GM18517 (cell line): ENCODE data around the gene SORCS3.
"Not testable (repeated sequence)": the region's sequence is repeated elsewhere in the genome, so short reads cannot be mapped to it uniquely, and the experiment has no call there.

Experiments used
- ATAC-seq: cut with Tn5 transposase; IDR thresholded peaks from one replicate; pipeline ENCODE4 v1.9.1; 2021; ENCODE audit warnings: mild to moderate bottlenecking, moderate library complexity; ENCODE audit not compliant: unreplicated experiment

The SORCS3 gene

GRCh38 chr10:104689105-104689504, 48.0 kb downstream of the SORCS3 start:
- no peak for ATAC-seq

GRCh38 chr10:104689547-104689946, 48.5 kb downstream of the SORCS3 start:
- no peak for ATAC-seq

DNA sequence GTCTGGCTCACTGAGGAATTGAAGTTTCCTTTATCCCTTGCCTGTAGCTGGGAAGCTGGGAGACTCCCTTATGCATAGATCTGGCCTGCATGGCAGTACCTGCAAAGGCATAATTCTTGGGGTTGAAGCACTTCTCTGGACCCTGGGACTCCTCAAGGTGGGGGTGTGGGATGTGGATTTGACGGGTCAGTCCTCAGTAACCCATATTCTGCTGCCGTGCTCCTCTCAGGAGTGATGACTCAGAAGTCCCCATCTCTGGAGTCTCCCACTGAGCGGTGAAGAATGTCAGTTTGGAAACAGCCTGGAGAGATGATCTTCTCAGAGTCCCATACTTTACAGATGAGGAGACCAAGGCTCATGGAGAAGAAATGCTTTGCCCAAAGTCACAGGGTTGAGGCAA, 49.0 kb downstream of the SORCS3 start:
- no peak for ATAC-seq

DNA sequence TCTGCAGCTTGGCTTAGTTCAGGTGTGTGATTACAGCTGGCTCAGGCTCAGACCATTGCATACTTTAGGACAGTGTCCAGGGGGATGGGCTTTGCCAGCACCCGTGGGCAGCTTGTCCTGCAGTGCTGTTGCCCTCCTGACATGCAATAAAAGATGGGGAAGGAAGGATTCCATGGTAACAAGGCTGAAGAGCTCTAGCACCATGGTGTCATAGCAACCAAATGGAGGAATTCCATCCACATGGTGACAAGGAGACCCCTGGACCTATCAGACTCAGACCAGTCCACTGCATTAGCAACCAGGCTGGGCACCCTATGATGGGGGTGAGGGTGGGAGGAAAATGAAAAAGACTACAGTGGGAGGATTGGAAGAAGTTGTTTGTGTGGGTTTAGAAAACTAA, 49.9 kb downstream of the SORCS3 start:
- no peak for ATAC-seq

GRCh38 chr10:104694074-104694473, 53.0 kb downstream of the SORCS3 start:
- ATAC-seq = no peak

DNA sequence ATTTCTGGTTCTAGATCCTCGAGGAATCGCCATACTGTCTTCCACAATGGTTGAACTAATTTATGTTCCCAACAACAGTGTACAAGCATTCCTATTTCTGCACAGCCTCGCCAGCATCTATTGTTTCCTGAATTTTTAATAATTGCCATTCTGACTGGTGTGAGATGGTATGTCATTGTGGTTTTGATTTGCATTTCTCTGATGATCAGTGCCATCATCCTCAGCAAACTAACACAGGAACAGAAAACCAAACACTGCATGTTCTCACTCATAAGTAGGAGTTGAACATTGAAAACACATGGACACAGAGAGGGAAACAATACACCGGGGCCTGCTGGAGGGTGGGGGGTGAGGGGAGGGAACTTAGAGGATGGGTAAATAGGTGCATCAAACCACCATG, 62.2 kb downstream of the SORCS3 start:
- ATAC-seq = not testable (repeated sequence)

GRCh38 chr10:104706886-104707285, 65.8 kb downstream of the SORCS3 start:
- no peak for ATAC-seq

DNA sequence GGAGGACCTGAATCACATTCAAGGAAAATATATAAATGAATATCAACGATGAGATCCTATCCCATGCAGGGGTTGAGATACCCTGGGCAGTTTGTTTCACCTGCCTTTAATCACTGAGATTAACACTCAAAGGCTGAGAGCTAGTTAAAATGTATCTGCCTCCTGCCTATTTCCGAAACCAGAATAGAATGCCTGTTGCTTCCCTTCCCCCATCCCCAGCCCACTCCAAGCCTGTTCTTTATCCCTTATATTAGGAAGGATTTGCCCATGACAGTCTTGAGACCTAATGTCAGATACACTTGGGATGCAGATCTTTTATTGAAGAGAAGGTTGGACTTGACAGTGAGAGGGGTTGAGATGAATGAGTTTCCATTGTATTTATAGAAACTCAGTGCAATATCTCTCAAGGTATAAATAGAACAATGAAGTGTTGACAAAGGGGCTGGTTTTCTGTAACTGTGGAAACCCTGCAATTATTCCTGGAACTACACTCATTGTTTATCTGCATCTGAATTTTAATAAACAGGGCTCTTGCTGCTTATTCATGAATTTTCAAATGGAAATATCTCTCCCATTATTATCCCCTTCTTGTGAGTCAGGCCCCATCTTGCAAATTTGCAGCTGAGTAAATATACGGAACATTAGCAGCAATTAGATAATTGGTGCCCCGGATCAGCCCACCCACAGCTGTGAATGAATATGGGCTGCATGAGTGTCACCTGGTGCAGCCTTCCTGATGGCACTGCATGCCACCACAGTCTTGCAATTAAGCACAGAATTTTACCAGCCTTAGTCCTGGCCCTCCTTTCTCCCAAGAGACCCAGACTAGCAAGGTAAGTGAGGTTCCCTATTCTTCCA, 66.7 kb downstream of the SORCS3 start:
- ATAC-seq = no peak

GRCh38 chr10:104711302-104711721, 70.2 kb downstream of the SORCS3 start:
- no peak for ATAC-seq

DNA sequence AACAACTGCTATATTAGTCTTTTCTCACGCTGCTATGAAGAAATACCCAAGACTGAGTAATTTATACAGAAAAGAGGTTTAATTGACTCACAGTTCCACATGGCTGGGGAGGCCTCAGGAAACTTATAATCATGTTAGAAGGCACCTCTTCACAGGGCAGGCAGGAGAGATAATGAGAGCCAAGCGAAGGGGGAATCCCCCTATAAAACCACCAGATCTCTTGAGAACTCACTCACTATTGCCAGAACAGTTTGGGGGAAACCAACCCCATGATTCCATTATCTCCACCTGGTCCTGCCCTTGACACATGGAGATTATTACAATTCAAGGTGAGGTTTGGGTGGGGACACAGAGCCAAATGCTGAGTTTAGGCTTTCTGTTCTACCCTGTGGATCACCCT, 89.5 kb downstream of the SORCS3 start:
- not testable (repeated sequence) for ATAC-seq

- ATAC-seq = no peak
Measured at GRCh38 chr10:104731192-104731591, 90.1 kb downstream of the SORCS3 start.

DNA sequence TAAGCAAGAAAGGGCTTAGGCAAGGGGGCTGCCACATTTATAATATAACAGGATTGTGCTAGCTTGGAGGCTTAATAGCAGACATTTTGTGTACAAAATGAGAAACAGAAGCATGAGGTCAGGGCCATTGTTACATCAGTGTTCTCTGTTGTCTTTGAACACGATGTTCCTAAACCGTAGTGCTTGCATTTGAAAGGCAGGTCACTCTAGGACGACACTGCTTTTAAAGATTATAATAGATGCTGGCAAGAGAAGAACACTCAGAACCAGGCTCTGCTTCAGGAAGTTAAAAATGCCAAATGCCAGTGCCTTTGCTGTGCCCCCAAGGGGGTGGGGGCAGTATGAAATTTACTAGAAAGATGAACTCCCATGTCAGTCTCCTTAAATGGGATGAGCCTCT, 91.1 kb downstream of the SORCS3 start:
- ATAC-seq = no peak

- no peak for ATAC-seq
Measured at GRCh38 chr10:104734433-104734832, 93.3 kb downstream of the SORCS3 start.

- no peak for ATAC-seq
Measured at GRCh38 chr10:104735036-104735756, 94.1 kb downstream of the SORCS3 start.

GRCh38 chr10:104735757-104736391, 94.8 kb downstream of the SORCS3 start:
- no peak for ATAC-seq

GRCh38 chr10:104741127-104741526, 100.0 kb downstream of the SORCS3 start:
- no peak for ATAC-seq

- no peak for ATAC-seq
Measured at GRCh38 chr10:104744052-104744451, 103.0 kb downstream of the SORCS3 start.

- no peak for ATAC-seq
Measured at GRCh38 chr10:104750291-104750690, 109.2 kb downstream of the SORCS3 start.

DNA sequence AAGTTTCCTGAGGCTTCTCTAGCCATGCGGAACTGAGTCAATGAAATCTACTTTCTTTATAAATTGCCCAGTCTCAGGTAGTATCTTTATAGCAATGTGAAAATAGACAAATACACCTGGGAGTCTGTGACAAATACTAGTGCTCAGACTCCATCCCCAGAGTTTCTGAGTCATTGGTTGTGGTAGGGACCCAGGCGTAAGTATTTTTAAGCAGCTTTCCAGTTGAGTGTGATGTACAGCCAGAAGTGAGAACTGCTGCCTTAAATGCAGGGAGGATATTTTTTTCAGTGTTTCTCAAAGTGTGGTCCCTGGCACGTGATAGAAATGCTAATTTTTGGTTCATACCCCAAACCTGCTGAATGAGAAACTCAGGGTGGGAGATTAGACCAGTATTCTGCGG, 121.7 kb downstream of the SORCS3 start:
- no peak for ATAC-seq

DNA sequence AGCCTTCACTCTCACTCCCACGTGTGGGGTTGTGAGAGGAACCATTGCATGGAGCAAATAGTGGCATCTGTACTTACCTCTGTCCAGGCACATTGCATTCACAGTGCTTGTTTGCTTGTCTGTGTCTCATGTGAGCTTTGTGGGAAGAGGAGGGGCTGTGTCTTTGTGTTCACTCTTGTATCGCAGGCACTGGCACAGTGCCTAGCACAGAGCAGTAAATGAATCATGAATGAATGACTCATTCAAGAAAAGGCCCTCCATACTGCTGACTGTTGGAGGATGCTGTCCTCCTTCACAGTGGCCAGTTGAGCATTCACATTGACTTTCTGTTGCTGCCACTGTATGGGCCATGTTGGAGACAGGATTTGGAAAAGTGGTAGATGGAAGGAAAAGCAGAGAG, 125.3 kb downstream of the SORCS3 start:
- ATAC-seq = no peak

DNA sequence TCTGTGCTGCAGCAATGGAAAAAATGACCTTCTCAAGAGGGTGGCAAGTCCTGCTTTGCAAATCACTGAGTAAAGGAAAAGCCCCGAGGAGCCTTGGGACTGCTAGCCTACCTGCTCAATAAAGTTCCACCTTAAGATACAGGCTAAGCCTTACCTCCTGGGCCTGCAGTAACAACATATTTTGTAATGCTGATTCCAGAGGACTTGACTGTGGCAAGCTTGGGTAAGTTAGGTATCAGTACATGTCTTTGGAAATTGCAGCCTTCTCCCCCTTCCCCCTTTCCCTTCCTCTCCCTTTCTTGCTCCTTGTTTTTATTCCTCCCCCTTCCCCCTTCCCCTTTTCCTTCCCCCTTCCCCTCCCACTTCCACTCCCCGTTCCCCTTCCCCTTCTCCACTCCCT, 126.2 kb downstream of the SORCS3 start:
- ATAC-seq = no peak

GRCh38 chr10:104767745-104768144, 126.7 kb downstream of the SORCS3 start:
- ATAC-seq = no peak
